Measurements from ENCODE around the gene GNG7.
"Not testable (repeated sequence)": the region's sequence is repeated elsewhere in the genome, so short reads cannot be mapped to it uniquely, and the experiment has no call there.

The GNG7 gene

GRCh38 chr19:2507109-2507508, 195.4 kb downstream of the GNG7 start:
- DNase-seq (ENCODE audit: low read depth): peak; percentile 67
- no peak for TF ChIP-seq CTCF (conservative IDR thresholded peaks at IDR 0.05; ENCODE audit: low read depth, low read length)
- peak overlapping the region; percentile 24 for H3K4me3 ChIP-seq (ENCODE audit: low read depth, low read length)

GRCh38 chr19:2506656-2507055, 195.8 kb downstream of the GNG7 start:
- DNase-seq (ENCODE audit: low read depth); H3K4me3 ChIP-seq (ENCODE audit: low read depth, low read length): not testable (repeated sequence)

- peak; percentile 71 for DNase-seq (ENCODE audit: low read depth)
- H3K4me3 ChIP-seq (ENCODE audit: low read depth, low read length): no peak overlapping the region
- TF ChIP-seq CTCF (conservative IDR thresholded peaks at IDR 0.05; ENCODE audit: low read depth, low read length): no peak
Measured at GRCh38 chr19:2503521-2504109, 198.9 kb downstream of the GNG7 start.

DNA sequence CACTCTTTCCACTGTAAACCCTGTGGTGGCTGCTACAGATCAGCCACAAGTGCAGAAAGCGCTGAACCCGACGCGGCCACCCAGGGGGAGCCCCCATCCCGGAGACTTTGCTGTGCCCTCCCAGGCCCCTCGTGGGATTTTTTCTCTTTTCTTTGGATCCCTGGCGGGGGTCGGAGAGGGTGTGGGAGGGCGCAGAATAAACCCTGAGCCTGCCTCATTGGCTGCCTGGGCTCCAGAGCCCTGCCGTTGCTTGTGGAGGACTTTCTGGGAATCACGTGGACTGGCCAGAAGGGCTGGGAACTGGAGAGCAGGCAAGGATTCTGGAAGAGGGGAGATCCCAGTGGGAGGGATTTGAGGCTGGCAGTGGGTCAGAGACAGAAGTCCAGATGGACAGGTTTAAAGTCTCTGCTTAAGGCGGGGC, 201.6 kb downstream of the GNG7 start:
- DNase-seq (ENCODE audit: low read depth): no peak

GRCh38 chr19:2500156-2500555, 202.3 kb downstream of the GNG7 start:
- DNase-seq (ENCODE audit: low read depth): no peak
- H3K4me3 ChIP-seq (ENCODE audit: low read depth, low read length): no peak overlapping the region
- TF ChIP-seq CTCF (conservative IDR thresholded peaks at IDR 0.05; ENCODE audit: low read depth, low read length): no peak

More for the DNA sequence above, 201.6 kb downstream of the GNG7 start:
- TF ChIP-seq CTCF (conservative IDR thresholded peaks at IDR 0.05; ENCODE audit: low read depth, low read length): no peak
- no peak overlapping the region for H3K4me3 ChIP-seq (ENCODE audit: low read depth, low read length)

DNA sequence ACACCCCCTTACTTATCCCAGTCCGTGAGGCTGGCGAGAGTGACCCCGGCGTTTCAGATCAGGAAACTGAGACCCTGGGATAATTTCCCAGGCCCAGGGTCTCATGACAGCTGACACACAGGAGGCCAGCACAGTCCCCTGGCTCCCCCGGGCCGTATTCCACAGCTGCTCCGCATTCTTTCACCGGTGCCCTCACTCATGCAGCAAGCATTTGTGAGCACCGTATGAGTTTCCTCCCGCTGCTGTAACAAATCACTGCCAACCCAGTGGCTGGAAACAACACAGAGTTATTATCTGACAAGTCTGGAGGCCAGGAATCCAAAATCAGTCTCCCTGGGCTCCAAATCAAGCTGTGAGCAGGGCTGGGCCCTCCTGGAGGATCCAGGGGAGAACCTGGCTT, 205.3 kb downstream of the GNG7 start:
- no peak overlapping the region for H3K4me3 ChIP-seq (ENCODE audit: low read depth, low read length)
- DNase-seq (ENCODE audit: low read depth): no peak
- TF ChIP-seq CTCF (conservative IDR thresholded peaks at IDR 0.05; ENCODE audit: low read depth, low read length): no peak

- no peak for TF ChIP-seq CTCF (conservative IDR thresholded peaks at IDR 0.05; ENCODE audit: low read depth, low read length)
- H3K4me3 ChIP-seq (ENCODE audit: low read depth, low read length): peak overlapping the region; percentile 62
- DNase-seq (ENCODE audit: low read depth): no peak
Measured at GRCh38 chr19:2495651-2496316, 206.7 kb downstream of the GNG7 start.
